ENCODE data around the gene IGSF8. TPM values are rescaled to one million over a fixed set of nuclear protein-coding genes. Genes with fewer than 3 reads are reported as not detected.

Gene IGSF8
- total RNA-seq, 1 experiment from 2014 or later: 18.8 TPM

GRCh38 chr1:160093624-160094290, 4.7 kb downstream of the IGSF8 start:
- Histone ChIP-seq H3K4me1 (ENCODE audit: control insufficient read depth, insufficient read depth, low read length) (0 out of 2 replicates have a peak, but pooled peaks cover 3% of the 10 kb centered on the region), H3K27ac (ENCODE audit: low read length) (no peak overlapping the region), H3K27me3 (ENCODE audit: control insufficient read depth, insufficient read depth, low read length) (no peaks in the 10 kb centered on the region), H3K9me3 (ENCODE audit: control insufficient read depth, insufficient read depth, low read depth, low read length) (no peaks in the 10 kb centered on the region), H3K4me3 (ENCODE audit: low read depth in 2 of 2, low read length in 2 of 2) (no peak overlapping the region), H3K36me3 (ENCODE audit: control insufficient read depth, insufficient read depth, low read length) (no peaks in the 10 kb centered on the region; the same call in 1 of the 2 replicates)
- ChIA-PET CTCF (no interaction called here), POLR2A (no interaction called here)
- TF ChIP-seq POLR2AphosphoS5 (IDR thresholded peaks at IDR 0.05; ENCODE audit: low read depth, low read length) (no peak), CTCF (IDR thresholded peaks at IDR 0.05) (no peak), TCF7L2 (IDR thresholded peaks at IDR 0.05; ENCODE audit: low read depth, low read length) (no peak), REST (IDR thresholded peaks at IDR 0.05; ENCODE audit: insufficient read depth in 1 of 2, low read depth in 2 of 2, low read length in 1 of 2) (no peak), SIN3A (IDR thresholded peaks at IDR 0.05; ENCODE audit: borderline replicate concordance, insufficient read depth, low read depth, low read length) (no peak)
- no TSS peak for BruUV-seq (replicated peaks)
- no peak for ATAC-seq
- intact Hi-C loops (cut with micrococcal nuclease; ENCODE audit: unreplicated experiment): no loop called here
- DNase-seq (ENCODE audit: low read depth, low spot score): no peak
- in situ Hi-C loops (cut with HindIII; ENCODE audit: low pct_unique_long_range_greater_than_20kb, low sequenced_read_pairs): no loop called here

GRCh38 chr1:160093069-160093395, 5.4 kb downstream of the IGSF8 start:
- intact Hi-C loops (cut with micrococcal nuclease; ENCODE audit: unreplicated experiment) (no loop called here), in situ Hi-C loops (cut with HindIII; ENCODE audit: low pct_unique_long_range_greater_than_20kb, low sequenced_read_pairs) (no loop called here)
- Histone ChIP-seq H3K36me3 (ENCODE audit: control insufficient read depth, insufficient read depth, low read length) (no peaks in the 10 kb centered on the region; the same call in 1 of the 2 replicates), H3K9me3 (ENCODE audit: control insufficient read depth, insufficient read depth, low read depth, low read length) (no peaks in the 10 kb centered on the region), H3K4me1 (ENCODE audit: control insufficient read depth, insufficient read depth, low read length) (0 out of 2 replicates have a peak, but pooled peaks cover 3% of the 10 kb centered on the region), H3K27me3 (ENCODE audit: control insufficient read depth, insufficient read depth, low read length) (no peaks in the 10 kb centered on the region), H3K4me3 (ENCODE audit: low read depth in 2 of 2, low read length in 2 of 2) (no peak overlapping the region), H3K27ac (ENCODE audit: low read length) (no peak overlapping the region)
- TF ChIP-seq CTCF (IDR thresholded peaks at IDR 0.05): no peak
- TF ChIP-seq TCF7L2 (IDR thresholded peaks at IDR 0.05; ENCODE audit: low read depth, low read length): no peak
- no peak for TF ChIP-seq POLR2AphosphoS5 (IDR thresholded peaks at IDR 0.05; ENCODE audit: low read depth, low read length)
- no peak for TF ChIP-seq REST (IDR thresholded peaks at IDR 0.05; ENCODE audit: insufficient read depth in 1 of 2, low read depth in 2 of 2, low read length in 1 of 2)
- TF ChIP-seq SIN3A (IDR thresholded peaks at IDR 0.05; ENCODE audit: borderline replicate concordance, insufficient read depth, low read depth, low read length): no peak
- ATAC-seq (no peak), DNase-seq (ENCODE audit: low read depth, low spot score) (no peak)
- ChIA-PET CTCF (no interaction called here), POLR2A (no interaction called here)
- BruUV-seq (replicated peaks): no TSS peak
